ENCODE measurements around the gene RAI1. TPM values are rescaled to one million over a fixed set of nuclear protein-coding genes. Genes with fewer than 3 reads are reported as not detected.

RAI1 gene
- total and polyA plus RNA-seq, 2 of the 13 experiments (the other 11 are each of a cell fraction or from before 2014, with no cell fraction given): 3.4 to 5.2 TPM

GRCh38 chr17:17710728-17711541 lies 29.7 kb downstream of the RAI1 start (continued):
- TF ChIP-seq SKIL (CRISPR knock-in tag; IDR thresholded peaks at IDR 0.05; ENCODE audit: borderline replicate concordance) (no peak), ZNF17 (CRISPR knock-in tag; IDR thresholded peaks at IDR 0.05) (no peak), NR2F6 (IDR thresholded peaks at IDR 0.05) (no peak), NR2F6 (CRISPR knock-in tag; IDR thresholded peaks at IDR 0.05) (0 out of 2 replicates have a peak, but pooled peaks have one; percentile 73), KDM2A (CRISPR knock-in tag; IDR thresholded peaks at IDR 0.05; ENCODE audit: borderline replicate concordance, low read depth) (peak; percentile 78), U2AF2 (IDR thresholded peaks at IDR 0.05; ENCODE audit: low read depth, low read length) (no peak), MIXL1 (CRISPR knock-in tag; IDR thresholded peaks at IDR 0.05) (0 out of 2 replicates have a peak, but pooled peaks have one; percentile 23), MAFG (CRISPR knock-in tag; IDR thresholded peaks at IDR 0.05) (no peak), FOXK2 (IDR thresholded peaks at IDR 0.05) (no peak), ZNF18 (CRISPR knock-in tag; IDR thresholded peaks at IDR 0.05; ENCODE audit: insufficient replicate concordance) (no peak), GMEB2 (CRISPR knock-in tag; IDR thresholded peaks at IDR 0.05; ENCODE audit: low read depth) (no peak), ZNF333 (CRISPR knock-in tag; IDR thresholded peaks at IDR 0.05; ENCODE audit: borderline replicate concordance) (no peak), ELF3 (CRISPR knock-in tag; IDR thresholded peaks at IDR 0.05) (peak; percentile 98), SAP130 (CRISPR knock-in tag; IDR thresholded peaks at IDR 0.05; ENCODE audit: low read depth) (peak; percentile 90), ZNF326 (CRISPR knock-in tag; IDR thresholded peaks at IDR 0.05; ENCODE audit: borderline replicate concordance) (no peak), GATAD1 (CRISPR knock-in tag; IDR thresholded peaks at IDR 0.05) (no peak), ZNF235 (CRISPR knock-in tag; IDR thresholded peaks at IDR 0.05; ENCODE audit: borderline replicate concordance) (no peak), ZNF646 (CRISPR knock-in tag; IDR thresholded peaks at IDR 0.05) (no peak), ZNF766 (CRISPR knock-in tag; IDR thresholded peaks at IDR 0.05; ENCODE audit: borderline replicate concordance) (no peak)

Measured in HepG2 (cell line).